Measurements from ENCODE around the gene RASD2.
"Not testable (repeated sequence)": the region's sequence is repeated elsewhere in the genome, so short reads cannot be mapped to it uniquely, and the experiment has no call there.

The RASD2 gene

GRCh38 chr22:35540595-35541253, at the start of gene RASD2:
Gene RASD2 (plus strand): TSS chr22:35540831. CDS start chr22:35546810, 5,979 bp downstream.
- intact Hi-C loops (cut with DNase I) = no loop called here
- DNase-seq = peak; percentile 44 to 94 (median 83)

- DNase-seq = peak in 1 of 42 donors; percentile 9
- intact Hi-C loops (cut with DNase I) = not testable (repeated sequence)
These were observed 49.3 kb upstream of the RASD2 start for GRCh38 chr22:35491061-35491907.

- DNase-seq = no peak
- intact Hi-C loops (cut with DNase I) = no loop called here
These were observed 48.7 kb upstream of the RASD2 start for GRCh38 chr22:35491908-35492380.

- intact Hi-C loops (cut with DNase I) = no loop called here
These were observed 47.6 kb upstream of the RASD2 start for GRCh38 chr22:35493074-35493473.

GRCh38 chr22:35495711-35496110, 44.9 kb upstream of the RASD2 start:
- DNase-seq; intact Hi-C loops (cut with DNase I): not testable (repeated sequence)

More at GRCh38 chr22:35493074-35493473, 47.6 kb upstream of the RASD2 start:
- no peak for DNase-seq

GRCh38 chr22:35496768-35497312, 43.8 kb upstream of the RASD2 start:
- intact Hi-C loops (cut with DNase I) = no loop called here
- peak in 1 of 42 donors; percentile 24 for DNase-seq

- intact Hi-C loops (cut with DNase I) = no loop called here
- DNase-seq = peak in 1 of 42 donors; percentile 16
These were observed 42.4 kb upstream of the RASD2 start for GRCh38 chr22:35498026-35498800.

- intact Hi-C loops (cut with DNase I) = no loop called here
- no peak for DNase-seq
These were observed 37.8 kb upstream of the RASD2 start for GRCh38 chr22:35502836-35503235.

GRCh38 chr22:35505399-35506258, 35.0 kb upstream of the RASD2 start:
- intact Hi-C loops (cut with DNase I) = no loop called here
- DNase-seq = peak in 5 of 42 donors; percentile 35 to 59 (median 45)

- intact Hi-C loops (cut with DNase I) = no loop called here
- DNase-seq = no peak
These were observed 34.4 kb upstream of the RASD2 start for GRCh38 chr22:35506259-35506570.

- intact Hi-C loops (cut with DNase I); DNase-seq: not testable (repeated sequence)
These were observed 32.8 kb upstream of the RASD2 start for GRCh38 chr22:35507851-35508250.

- intact Hi-C loops (cut with DNase I) = no loop called here
- no peak for DNase-seq
These were observed 31.2 kb upstream of the RASD2 start for GRCh38 chr22:35509451-35509850.

- intact Hi-C loops (cut with DNase I) = loop anchor here (5.0 kb wide), 1 partner anchor 53 kb away; no protein-coding TSS in a partner anchor
- DNase-seq = no peak
These were observed 30.7 kb upstream of the RASD2 start for GRCh38 chr22:35509960-35510359.

GRCh38 chr22:35510481-35510934, 30.1 kb upstream of the RASD2 start:
- peak in 13 of 42 donors; percentile 18 to 77 (median 47) for DNase-seq
- intact Hi-C loops (cut with DNase I) = loop anchor here (5.0 kb wide), 1 partner anchor 53 kb away; no protein-coding TSS in a partner anchor

GRCh38 chr22:35510951-35511350, 29.7 kb upstream of the RASD2 start:
- intact Hi-C loops (cut with DNase I) = loop anchor here (5.0 kb wide), 1 partner anchor 54 kb away; no protein-coding TSS in a partner anchor

GRCh38 chr22:35514366-35514765, 26.3 kb upstream of the RASD2 start:
- DNase-seq = peak in 21 of 42 donors; percentile 30 to 87 (median 53)

More at GRCh38 chr22:35510951-35511350, 29.7 kb upstream of the RASD2 start:
- no peak for DNase-seq

GRCh38 chr22:35515952-35516351, 24.7 kb upstream of the RASD2 start:
- DNase-seq; intact Hi-C loops (cut with DNase I): not testable (repeated sequence)

More at GRCh38 chr22:35514366-35514765, 26.3 kb upstream of the RASD2 start:
- intact Hi-C loops (cut with DNase I) = loop anchor here (5.0 kb wide), 1 partner anchor 57 kb away; no protein-coding TSS in a partner anchor

GRCh38 chr22:35516723-35517122, 23.9 kb upstream of the RASD2 start:
- intact Hi-C loops (cut with DNase I) = no loop called here
- peak in 11 of 42 donors; percentile 49 to 84 (median 67) for DNase-seq
